WTC11 (cell line): ENCODE results near the gene HRAS. TPM values are rescaled to one million over a fixed set of nuclear protein-coding genes. Genes with fewer than 3 reads are reported as not detected.

Experiments used
- ATAC-seq: fragments of 200-7000 bp; cut with Tn5 transposase; 2 replicates; pipeline ENCODE4 v1.10.0; 2021; ENCODE audit warnings: mild to moderate bottlenecking, moderate library complexity
- CTCF ChIA-PET: fragments of 300-600 bp; sonication (Branson Sonifier 250); formaldehyde crosslinking; loops from one replicate; lab custom pipeline; 2021; ENCODE audit warnings: antibody characterized with exemption; lab: Charles Lee
- POLR2A ChIA-PET: fragments of 350-600 bp; sonication (Branson Sonifier 250); formaldehyde crosslinking; loops from one replicate; lab custom pipeline; 2021; ENCODE audit warnings: antibody characterized with exemption; lab: Charles Lee
- DNase-seq: peaks from one replicate; pipeline ENCODE4 v3.0.0; 2021; ENCODE audit warnings: low spot score
- H3K27ac Mint-ChIP-seq: 2 replicates; pipeline ENCODE4 v1.8.0; 2021; ENCODE audit warnings: mixed read lengths
- H3K27me3 Mint-ChIP-seq: 2 replicates; pipeline ENCODE4 v1.8.0; 2021; ENCODE audit warnings: low read depth, mild to moderate bottlenecking, moderate library complexity, mixed read lengths
- H3K36me3 Mint-ChIP-seq: 2 replicates; pipeline ENCODE4 v1.8.0; 2021; ENCODE audit warnings: mixed read lengths
- H3K4me1 Mint-ChIP-seq: 2 replicates; pipeline ENCODE4 v1.8.0; 2022; ENCODE audit warnings: mixed read lengths
- H3K4me3 Mint-ChIP-seq: 2 replicates; pipeline ENCODE4 v1.8.0; 2021; ENCODE audit warnings: mild to moderate bottlenecking, moderate library complexity, mixed read lengths
- H3K9me3 Mint-ChIP-seq: 2 replicates; pipeline ENCODE4 v1.8.0; 2021; ENCODE audit warnings: mixed read lengths
- ATF6 ChIP-seq: sonication (generic); formaldehyde crosslinking; IDR thresholded peaks from 2 replicates; pipeline ENCODE4 v1.8.1; 2023; ENCODE audit warnings: mild to moderate bottlenecking, missing genetic modification reagents
- CDX4 ChIP-seq: fragments of 250-450 bp; sonication (Bioruptor Pico); IDR thresholded peaks from 2 replicates; pipeline ENCODE4 v1.9.0; 2021; ENCODE audit warnings: moderate library complexity, mild to moderate bottlenecking, inconsistent platforms, borderline replicate concordance
- CREM ChIP-seq: sonication (generic); formaldehyde crosslinking; IDR thresholded peaks from 2 replicates; pipeline ENCODE4 v1.8.1; 2022; ENCODE audit warnings: mild to moderate bottlenecking, missing genetic modification reagents, moderate library complexity
- ELF4 ChIP-seq: sonication (generic); formaldehyde crosslinking; IDR thresholded peaks from 2 replicates; pipeline ENCODE4 v1.8.1; 2022; ENCODE audit warnings: low read depth, mild to moderate bottlenecking, moderate library complexity, missing genetic modification reagents
- ESRRA ChIP-seq: sonication (generic); formaldehyde crosslinking; IDR thresholded peaks from 2 replicates; pipeline ENCODE4 v1.8.1; 2022; ENCODE audit warnings: mild to moderate bottlenecking, missing genetic modification reagents, borderline replicate concordance
- FOXJ3 ChIP-seq: sonication (generic); formaldehyde crosslinking; IDR thresholded peaks from 2 replicates; pipeline ENCODE4 v1.9.0; 2021; ENCODE audit warnings: missing genetic modification reagents, mild to moderate bottlenecking, borderline replicate concordance
- FOXP1 ChIP-seq: sonication (generic); formaldehyde crosslinking; IDR thresholded peaks from 2 replicates; pipeline ENCODE4 v1.8.0; 2022; ENCODE audit warnings: missing genetic modification reagents, mild to moderate bottlenecking, moderate library complexity, borderline replicate concordance
- IRF1 ChIP-seq: sonication (generic); formaldehyde crosslinking; IDR thresholded peaks from 2 replicates; pipeline ENCODE4 v1.8.0; 2023; ENCODE audit warnings: missing genetic modification reagents
- JUN ChIP-seq: sonication (generic); formaldehyde crosslinking; IDR thresholded peaks from 2 replicates; pipeline ENCODE4 v1.8.0; 2023; ENCODE audit warnings: mild to moderate bottlenecking, missing genetic modification reagents
- MXD4 ChIP-seq: fragments of 250-450 bp; sonication (Bioruptor Pico); IDR thresholded peaks from 2 replicates; pipeline ENCODE4 v1.8.0; 2021; ENCODE audit warnings: mild to moderate bottlenecking, moderate library complexity, borderline replicate concordance
- NFATC4 ChIP-seq: fragments of 250-450 bp; sonication (Bioruptor Pico); IDR thresholded peaks from 2 replicates; pipeline ENCODE4 v1.9.0; 2021; ENCODE audit warnings: mild to moderate bottlenecking
- PRDM15 ChIP-seq: sonication (generic); formaldehyde crosslinking; IDR thresholded peaks from 2 replicates; pipeline ENCODE4 v1.8.0; 2022; ENCODE audit warnings: missing genetic modification reagents
- SMAD4 ChIP-seq: sonication (generic); formaldehyde crosslinking; IDR thresholded peaks from 2 replicates; pipeline ENCODE4 v1.8.0; 2022; ENCODE audit warnings: mild to moderate bottlenecking, missing genetic modification reagents
- ZNF138 ChIP-seq: sonication (generic); formaldehyde crosslinking; conservative IDR thresholded peaks from 2 replicates; pipeline ENCODE4 v1.8.1; 2022; ENCODE audit warnings: mild to moderate bottlenecking, moderate library complexity, missing genetic modification reagents
- ZNF317 ChIP-seq: sonication (generic); formaldehyde crosslinking; IDR thresholded peaks from 2 replicates; pipeline ENCODE4 v1.8.1; 2023; ENCODE audit warnings: low read depth, mild to moderate bottlenecking, moderate library complexity, missing genetic modification reagents, borderline replicate concordance
- total RNA-seq: library from RNA; stranded (reverse); gene quantifications from 3 replicates; pipeline ENCODE4 v1.2.3, GENCODE V29; 2021

HRAS gene
- total RNA-seq, 1 experiment from 2014 or later: 62.4 TPM

- TF ChIP-seq CDX4: no peak
- TF ChIP-seq PRDM15 (CRISPR knock-in tag): no peak
- no peak for TF ChIP-seq FOXP1 (CRISPR knock-in tag)
- no peak for TF ChIP-seq CREM (CRISPR knock-in tag)
- TF ChIP-seq ELF4 (CRISPR knock-in tag): no peak
- TF ChIP-seq MXD4: no peak
- TF ChIP-seq IRF1 (CRISPR knock-in tag): no peak
- TF ChIP-seq ATF6 (CRISPR knock-in tag): no peak
- TF ChIP-seq ZNF138: no peak
- no peak for TF ChIP-seq NFATC4 (CRISPR knock-in tag)
Observed at GRCh38 chr11:487571-488021, 47.8 kb downstream of the HRAS start (continued).

GRCh38 chr11:486189-486588 is 49.2 kb downstream of the HRAS start:
- no peak for ATAC-seq
- CTCF ChIA-PET: no interaction called here
- TF ChIP-seq FOXJ3 (CRISPR knock-in tag) (no peak), PRDM15 (CRISPR knock-in tag) (no peak), SMAD4 (CRISPR knock-in tag) (no peak), ZNF317 (CRISPR knock-in tag) (no peak), JUN (CRISPR knock-in tag) (no peak), ESRRA (no peak)
- TF ChIP-seq, all 79 proteins: peak for 0
- no peaks in the 10 kb centered on the region for H3K27me3 Mint-ChIP-seq
- H3K36me3 Mint-ChIP-seq: peaks cover 18% of the 10 kb centered on the region
- no peak overlapping the region for H3K27ac Mint-ChIP-seq
- POLR2A ChIA-PET: no interaction called here
- H3K9me3 Mint-ChIP-seq: peaks cover 4% of the 10 kb centered on the region
- H3K4me1 Mint-ChIP-seq: no peaks in the 10 kb centered on the region
- no peak overlapping the region for H3K4me3 Mint-ChIP-seq
- DNase-seq: no peak
